Measurements from ENCODE around the gene GBP1.
"Not testable (repeated sequence)": the region's sequence is repeated elsewhere in the genome, so short reads cannot be mapped to it uniquely, and the experiment has no call there.

GBP1 gene, protein sequence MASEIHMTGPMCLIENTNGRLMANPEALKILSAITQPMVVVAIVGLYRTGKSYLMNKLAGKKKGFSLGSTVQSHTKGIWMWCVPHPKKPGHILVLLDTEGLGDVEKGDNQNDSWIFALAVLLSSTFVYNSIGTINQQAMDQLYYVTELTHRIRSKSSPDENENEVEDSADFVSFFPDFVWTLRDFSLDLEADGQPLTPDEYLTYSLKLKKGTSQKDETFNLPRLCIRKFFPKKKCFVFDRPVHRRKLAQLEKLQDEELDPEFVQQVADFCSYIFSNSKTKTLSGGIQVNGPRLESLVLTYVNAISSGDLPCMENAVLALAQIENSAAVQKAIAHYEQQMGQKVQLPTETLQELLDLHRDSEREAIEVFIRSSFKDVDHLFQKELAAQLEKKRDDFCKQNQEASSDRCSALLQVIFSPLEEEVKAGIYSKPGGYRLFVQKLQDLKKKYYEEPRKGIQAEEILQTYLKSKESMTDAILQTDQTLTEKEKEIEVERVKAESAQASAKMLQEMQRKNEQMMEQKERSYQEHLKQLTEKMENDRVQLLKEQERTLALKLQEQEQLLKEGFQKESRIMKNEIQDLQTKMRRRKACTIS

DNA sequence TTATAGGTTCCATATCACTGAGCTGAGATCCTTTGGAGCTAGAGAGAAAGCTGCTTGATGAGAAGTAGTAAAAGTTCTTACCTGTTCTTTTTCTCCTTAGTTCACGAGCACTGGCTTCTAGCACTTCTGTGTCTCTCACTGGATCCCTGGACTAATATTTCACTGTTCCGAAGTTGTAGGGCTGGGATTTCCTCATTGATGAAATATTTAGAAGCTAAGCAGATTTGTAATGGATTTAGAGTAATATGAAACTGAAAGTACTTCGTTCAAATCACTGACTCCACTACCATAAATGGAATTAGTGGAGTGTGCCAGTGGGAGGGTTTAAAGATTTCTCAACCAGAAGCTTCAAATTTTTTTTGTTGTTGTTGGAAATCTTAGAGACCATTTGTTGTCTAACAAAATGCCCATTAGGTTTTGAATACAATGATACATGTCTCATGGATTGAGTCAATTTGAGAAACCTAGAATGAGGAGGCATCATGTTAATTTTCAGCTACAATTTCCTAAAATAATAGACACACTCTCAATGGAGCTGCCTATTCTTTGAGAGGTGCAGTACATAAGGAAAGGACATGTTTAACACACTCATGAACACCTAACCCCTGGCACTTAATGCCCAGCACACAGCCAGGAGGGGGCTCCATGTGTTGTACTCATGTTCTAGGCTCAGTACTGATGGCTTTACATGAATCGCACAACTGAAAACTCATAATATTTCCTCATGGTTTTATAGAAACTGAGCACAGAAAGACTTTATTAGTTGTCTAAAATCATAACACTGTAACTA is at the start of gene GBP1:
TSS of gene GBP1 (minus strand) at position 130 of the 790 bp plus-strand sequence. CDS start 1,974 bp downstream, outside the sequence.
- peak; percentile 94 for DNase-seq

- no peak for DNase-seq
Measured at GRCh38 chr1:89114662-89115061, 49.7 kb upstream of the GBP1 start.

DNA sequence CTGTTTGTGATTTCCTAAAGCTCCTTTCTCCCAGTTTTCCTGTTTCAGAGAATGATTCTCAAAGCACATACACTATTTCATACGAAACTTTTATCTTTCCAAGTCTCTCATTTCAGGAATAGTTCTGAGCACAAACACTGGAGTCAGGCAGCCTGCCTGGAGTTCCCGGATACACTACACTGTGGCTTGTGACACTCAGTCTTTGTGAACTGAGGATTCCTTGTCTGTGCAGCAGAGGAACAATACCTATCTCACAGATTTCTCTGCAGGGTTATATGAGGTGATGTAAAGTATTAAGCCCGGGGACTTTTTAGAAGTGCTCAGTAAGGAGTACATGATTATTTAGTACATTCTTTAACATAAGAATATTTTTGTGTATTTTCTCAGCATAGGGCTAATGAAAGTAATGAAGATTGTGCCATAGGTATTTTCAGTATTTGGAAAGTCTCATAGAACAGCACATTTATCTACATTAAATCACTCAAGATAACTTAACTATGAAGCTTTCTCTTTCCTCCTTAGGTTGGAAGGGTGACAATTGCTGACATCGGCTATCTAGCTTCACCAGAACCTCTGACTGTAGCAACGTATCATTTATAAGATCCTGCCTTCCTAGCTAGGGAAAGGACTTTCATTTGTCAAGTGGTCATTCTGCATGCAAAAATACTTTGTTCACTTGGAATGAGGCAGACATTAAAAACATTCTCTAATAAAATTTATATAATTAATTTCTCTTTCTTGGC is 48.0 kb upstream of the GBP1 start:
- no peak for DNase-seq

GRCh38 chr1:89104687-89105086 is 39.7 kb upstream of the GBP1 start:
- no peak for DNase-seq

- no peak for DNase-seq
Measured at GRCh38 chr1:89104147-89104546, 39.1 kb upstream of the GBP1 start.

GRCh38 chr1:89102021-89102420 is 37.0 kb upstream of the GBP1 start:
- DNase-seq, result no peak

GRCh38 chr1:89100412-89100811 is 35.4 kb upstream of the GBP1 start:
- no peak for DNase-seq

GRCh38 chr1:89098857-89099256 is 33.8 kb upstream of the GBP1 start:
- DNase-seq, result no peak

GRCh38 chr1:89095737-89096136 is 30.7 kb upstream of the GBP1 start:
- no peak for DNase-seq

DNA sequence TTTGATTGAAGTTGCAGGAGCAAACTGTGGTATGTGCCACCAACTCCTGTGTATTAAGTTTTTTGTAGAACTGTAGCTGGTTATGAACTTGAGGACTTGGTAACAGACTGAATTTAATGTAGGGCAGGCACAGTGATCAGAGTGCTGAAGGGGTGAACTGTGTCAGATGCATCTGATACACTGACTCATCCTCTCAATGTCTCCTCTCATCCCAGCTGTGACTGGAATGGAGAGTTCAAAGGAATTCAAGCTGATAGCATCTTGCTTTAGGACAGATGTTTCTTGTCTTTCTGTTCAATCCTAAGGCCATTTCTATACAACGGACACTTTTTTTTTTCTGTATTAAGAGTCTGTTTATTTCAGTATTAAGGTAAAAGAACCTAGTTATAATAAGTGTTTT is 25.0 kb upstream of the GBP1 start:
- DNase-seq, result peak; percentile 8

- DNase-seq, result no peak
Measured at GRCh38 chr1:89088572-89088971, 23.6 kb upstream of the GBP1 start.

GRCh38 chr1:89087241-89087640 is 22.2 kb upstream of the GBP1 start:
- DNase-seq, result no peak

GRCh38 chr1:89085781-89086180 is 20.8 kb upstream of the GBP1 start:
- DNase-seq, result peak; percentile 29

DNA sequence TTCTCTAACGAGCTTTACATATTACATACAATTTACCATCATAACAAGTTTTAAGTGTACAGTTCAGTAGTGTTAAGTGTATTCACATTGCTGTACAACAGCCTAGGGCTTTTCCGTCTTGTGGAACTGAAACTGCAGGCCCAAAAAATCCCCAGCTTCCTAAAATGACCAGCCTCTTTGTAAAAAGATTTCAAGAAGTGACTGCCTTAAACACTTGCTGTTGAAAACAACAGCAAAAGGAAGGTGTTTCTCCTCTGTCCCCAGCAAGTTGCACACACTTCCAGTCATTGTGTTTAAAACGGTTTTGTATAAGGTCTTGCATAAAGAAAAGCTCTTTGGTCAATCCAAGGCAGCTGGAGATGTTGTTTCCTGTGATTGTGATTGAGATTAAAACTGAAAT is 16.0 kb upstream of the GBP1 start:
- DNase-seq, result no peak

- DNase-seq, result not testable (repeated sequence)
Measured at GRCh38 chr1:89080068-89080467, 15.1 kb upstream of the GBP1 start.

DNA sequence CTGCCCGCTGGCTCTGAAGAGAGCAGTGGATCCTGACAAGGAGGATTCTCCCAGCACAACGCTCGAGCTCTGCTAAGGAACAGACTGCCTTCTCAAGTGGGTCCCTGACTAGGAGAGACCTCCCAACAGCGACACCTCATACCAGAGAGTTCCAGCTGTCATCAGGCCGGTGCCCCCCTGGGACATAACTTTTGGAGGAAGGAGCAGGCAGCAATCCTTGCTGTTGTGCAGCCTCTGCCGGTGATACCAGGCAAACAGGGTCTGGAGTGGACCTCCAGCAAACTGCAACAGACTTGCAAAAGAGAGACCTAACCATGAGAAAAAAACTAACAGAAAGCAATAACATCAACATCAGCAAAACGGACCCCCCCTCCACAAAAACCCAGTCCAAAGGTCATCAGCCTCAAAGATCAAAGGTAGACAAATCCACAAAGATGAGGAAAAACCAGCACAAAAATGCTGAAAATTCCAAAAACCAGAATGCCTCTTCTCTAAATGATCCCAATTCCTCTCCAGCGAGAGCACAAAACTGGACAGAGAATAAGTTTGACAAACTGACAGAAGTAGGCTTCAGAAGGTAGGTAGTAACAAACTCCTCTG is 7.6 kb upstream of the GBP1 start:
- DNase-seq, result not testable (repeated sequence)

DNA sequence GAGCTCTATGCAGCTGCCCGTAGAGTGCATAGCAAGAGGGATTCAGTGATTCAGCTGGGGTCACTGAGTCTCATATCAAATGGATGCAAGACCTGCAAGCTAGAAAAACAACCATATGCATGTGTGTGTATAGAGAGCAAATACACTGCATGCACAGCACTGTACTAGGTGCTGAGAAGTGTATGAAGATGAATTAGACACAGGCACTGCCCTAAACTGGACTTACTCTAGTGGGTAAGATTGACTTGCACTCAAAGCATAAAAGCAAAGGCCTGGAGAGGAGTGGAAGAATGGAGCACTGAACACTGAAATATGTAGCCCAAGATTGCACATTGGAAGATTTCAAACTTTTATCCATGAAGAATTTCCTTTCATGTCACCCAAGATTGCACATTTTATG is 5.5 kb upstream of the GBP1 start:
- DNase-seq, result no peak

- DNase-seq, result peak; percentile 6
Measured at GRCh38 chr1:89069951-89070350, 4.9 kb upstream of the GBP1 start.

DNA sequence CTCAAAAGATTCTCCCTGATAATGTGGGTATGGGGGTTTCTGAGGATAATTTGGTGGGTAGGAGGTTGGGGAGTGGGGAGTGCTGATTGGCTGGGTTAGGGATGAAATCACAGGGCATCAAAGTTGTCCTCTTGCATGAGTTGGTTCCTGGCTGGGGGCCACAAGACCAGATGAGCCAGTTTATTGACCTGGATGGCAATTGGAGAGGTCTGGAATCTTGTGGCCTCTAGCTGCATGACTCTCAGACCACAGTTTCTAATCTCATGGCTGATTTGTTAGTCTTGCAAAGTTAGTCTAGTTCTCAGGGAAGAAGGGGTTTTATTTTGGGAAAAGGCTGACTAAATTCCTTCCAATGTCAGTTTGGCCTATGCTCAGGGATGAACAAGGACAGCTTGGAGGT is 3.3 kb upstream of the GBP1 start:
- DNase-seq, result peak; percentile 66

- DNase-seq, result peak; percentile 9
Measured at GRCh38 chr1:89064632-89065031, 376 bp downstream of the GBP1 start.

DNA sequence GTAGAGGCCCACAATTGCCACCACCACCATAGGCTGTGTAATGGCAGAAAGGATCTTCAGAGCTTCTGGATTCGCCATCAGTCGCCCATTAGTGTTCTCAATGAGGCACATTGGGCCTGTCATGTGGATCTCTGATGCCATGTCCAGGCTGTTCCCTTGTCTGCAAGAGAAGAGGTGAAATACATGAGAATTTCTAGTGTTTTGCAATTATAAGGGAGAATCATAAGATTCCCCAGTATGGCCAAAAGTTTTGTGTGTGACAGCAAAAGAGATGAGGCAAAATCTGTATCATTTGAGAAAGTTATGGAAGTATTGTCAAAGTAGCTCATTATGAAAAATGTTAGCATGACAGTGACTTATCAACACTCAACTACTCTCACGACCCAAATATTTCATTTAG is 1.9 kb downstream of the GBP1 start:
- no peak for DNase-seq

GRCh38 chr1:89060091-89060490 is 4.9 kb downstream of the GBP1 start:
- no peak for DNase-seq

DNA sequence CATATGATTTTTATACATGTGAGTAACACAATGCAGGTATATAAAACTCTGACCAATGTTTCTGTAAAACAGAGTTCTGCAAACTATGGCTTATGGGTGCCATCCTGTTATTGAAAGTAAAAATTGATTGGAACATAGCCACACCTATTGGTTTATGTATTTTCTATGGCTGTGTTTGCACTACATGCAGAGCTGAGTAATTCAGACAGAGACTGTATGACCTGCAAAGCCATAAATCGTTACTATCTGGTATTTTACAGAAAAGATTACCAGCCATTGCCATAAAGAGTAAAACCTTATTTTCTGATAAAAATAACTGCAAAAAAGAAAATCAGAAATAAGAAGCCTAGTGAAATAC is 13.1 kb downstream of the GBP1 start:
- no peak for DNase-seq

Data from HCEC 1CT (cell line).